GM12873 (cell line): ENCODE measurements around the gene ECSIT.

ENCODE experiments used
- CTCF ChIP-seq: IDR thresholded peaks from 2 replicates; pipeline ENCODE4 v1.5.1; 2012; ENCODE audit warnings: low read depth, mild to moderate bottlenecking, moderate library complexity, low read length, control low read depth; ENCODE audit not compliant: insufficient read depth; ENCODE audit errors: missing control alignments

Gene ECSIT

DNA sequence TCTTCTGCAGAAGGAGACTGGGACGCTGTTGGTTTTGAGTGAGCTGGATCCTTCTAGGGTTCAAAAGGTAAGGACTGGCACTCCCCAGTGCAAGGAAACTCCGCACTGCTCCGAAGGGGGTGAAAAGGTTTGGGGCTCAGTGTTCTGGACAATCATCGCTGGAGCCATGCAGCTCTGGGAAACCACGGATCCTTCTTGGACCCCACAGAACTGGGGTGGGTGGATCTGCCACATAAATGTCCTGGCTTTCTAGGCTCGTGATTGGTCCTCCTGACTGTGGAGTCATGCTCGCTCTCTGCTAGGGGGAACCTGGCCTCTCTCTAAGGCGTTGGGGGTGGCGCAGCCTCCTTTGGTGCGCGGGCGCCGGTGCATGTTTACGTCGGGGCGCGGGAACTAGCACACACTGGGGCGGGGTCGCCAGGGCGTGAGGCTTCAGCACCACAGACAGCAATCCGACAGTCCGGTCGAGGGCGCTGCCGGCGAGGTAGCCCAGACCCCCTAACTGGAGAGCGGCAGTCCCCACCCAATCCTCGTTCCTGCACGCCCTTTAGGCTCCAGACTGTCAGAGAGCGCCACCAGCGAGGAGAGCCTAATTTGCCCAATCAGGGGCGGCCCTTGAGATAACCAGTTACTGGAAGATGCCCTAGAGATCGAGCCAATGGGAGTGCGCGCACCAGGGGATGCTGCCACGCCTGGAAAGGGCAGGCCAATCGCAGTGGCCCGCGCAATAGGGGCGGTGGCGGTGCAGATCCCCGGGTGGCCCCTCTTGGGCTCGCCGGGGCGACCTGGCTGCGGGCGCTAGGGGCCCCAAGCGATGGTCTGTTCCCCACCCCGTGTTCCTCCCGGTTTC, 47.2 kb downstream of the ECSIT start:
- no peak for TF ChIP-seq CTCF

DNA sequence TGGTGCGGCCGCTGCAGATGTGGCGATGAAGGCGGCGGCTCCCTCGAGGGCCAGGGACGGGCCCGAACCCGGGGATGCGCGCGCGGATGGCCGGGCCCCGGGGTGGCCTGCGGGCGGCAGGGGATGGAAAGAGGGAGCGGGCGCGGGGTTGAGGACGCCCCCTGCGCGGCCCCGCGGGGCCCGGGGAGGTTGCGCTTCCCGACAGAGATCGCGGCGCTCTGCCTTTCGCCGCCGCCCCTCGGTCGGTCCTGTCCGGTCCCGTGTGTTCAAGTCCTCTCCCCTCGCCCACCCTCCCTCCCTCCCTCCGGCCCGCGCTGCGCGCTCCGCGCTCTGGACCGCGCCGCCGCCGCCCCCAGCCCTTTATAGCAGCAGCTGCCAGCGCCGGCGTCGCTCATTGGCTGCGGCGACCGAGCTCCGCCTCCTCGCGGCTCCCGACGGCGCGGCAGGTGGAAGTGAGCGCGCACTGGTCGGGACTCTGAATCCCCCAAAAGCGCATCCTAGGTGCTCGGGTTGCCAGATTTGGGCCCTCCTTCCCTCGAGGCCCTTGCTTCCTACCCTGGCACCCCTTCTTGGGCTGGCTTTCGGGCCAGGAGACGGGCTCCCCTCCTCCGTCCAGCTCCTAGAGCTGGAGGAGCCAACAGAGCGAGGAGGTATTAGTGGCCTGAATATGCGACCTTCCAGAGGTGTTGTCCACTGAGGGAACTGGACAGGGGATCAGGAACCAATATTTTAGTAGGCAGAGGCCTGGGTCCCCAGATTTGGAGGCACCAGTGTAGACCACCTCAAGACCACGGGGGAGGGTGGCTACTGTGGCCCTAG, 48.0 kb downstream of the ECSIT start, which contains the start of gene ELAVL3:
Gene ELAVL3, minus strand, starts transcription at position 332 of the 819 bp plus-strand sequence. CDS start 438 bp downstream, outside the sequence.
- no peak for TF ChIP-seq CTCF

- no peak for TF ChIP-seq CTCF
These were observed 48.8 kb downstream of the ECSIT start for GRCh38 chr19:11479898-11480714.

- no peak for TF ChIP-seq CTCF
These were observed 49.6 kb downstream of the ECSIT start for GRCh38 chr19:11479090-11479897.

DNA sequence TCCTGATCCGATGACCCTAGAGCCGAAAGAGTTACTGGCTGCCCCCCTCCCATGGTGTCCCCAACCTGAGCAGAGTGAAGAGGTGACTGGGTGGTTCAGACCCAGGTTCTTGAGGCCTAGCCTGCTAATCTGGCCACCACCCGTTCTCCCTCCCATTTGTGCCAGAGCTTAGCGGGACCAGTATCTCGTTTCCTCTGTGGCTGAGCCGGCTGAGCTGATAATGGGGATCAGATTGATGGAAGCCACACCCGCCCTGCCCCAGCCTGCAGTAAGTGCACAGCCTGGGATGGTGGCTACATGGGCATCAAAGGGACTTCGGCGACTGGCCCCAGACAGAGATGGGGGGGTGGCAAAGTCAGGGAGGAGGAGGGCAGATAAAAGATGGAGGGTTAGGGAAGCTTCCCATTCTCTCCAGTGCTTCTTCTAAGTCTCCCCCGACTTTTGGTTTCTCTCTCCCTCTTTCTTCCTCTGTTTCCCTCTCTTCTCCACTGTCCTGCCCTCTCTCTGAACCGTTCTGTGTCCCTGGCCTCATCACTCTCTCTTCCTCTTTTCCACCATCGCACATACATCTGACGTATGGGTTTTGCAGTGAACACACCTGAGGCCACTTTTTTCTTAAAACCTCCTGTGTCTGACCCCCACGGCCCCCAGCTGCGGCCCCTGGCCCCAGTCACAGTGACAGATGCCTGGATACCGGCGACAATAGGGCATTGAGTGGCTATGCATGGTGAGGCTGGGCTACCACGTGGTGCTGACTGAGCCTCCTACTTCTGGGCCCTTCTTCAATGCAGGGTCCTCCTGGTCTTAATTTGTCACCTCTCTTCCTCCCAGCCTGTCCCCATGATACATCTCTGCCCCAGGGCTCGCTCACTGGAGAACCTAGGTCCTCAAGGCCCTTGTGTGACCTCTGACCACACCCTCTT, 50.5 kb downstream of the ECSIT start:
- TF ChIP-seq CTCF: no peak

- TF ChIP-seq CTCF: no peak
These were observed 53.1 kb downstream of the ECSIT start for GRCh38 chr19:11475861-11476260.
